Tibial artery (tissue), 4 donors: ENCODE data around the gene NCAPG2.

ENCODE experiments used
- DNase-seq, 2 donors: peaks; one replicate each; pipeline ENCODE4 v3.0.0-alpha.2; 2019
- H3K27ac ChIP-seq, 2 donors: fragments of 200-600 bp; sonication (generic) in 1 of 2; 1 replicate in 1 of 2; 2 replicates in 1 of 2; pipeline ENCODE4 v1.5.1; 2018 to 2019; ENCODE audit warnings: mild to moderate bottlenecking in 1 of 2
- H3K27me3 ChIP-seq, 2 donors: fragments of 200-600 bp; sonication (generic) in 1 of 2; one replicate each; pipeline versions ENCODE4 v1.5.1 to v1.6.0; 2016 to 2019
- H3K36me3 ChIP-seq, 3 donors: fragments of 200-600 bp; sonication (generic) in 2 of 3; one replicate each; pipeline ENCODE4 v1.5.1; 2016 to 2019; ENCODE audit warnings: mild to moderate bottlenecking in 2 of 3
- H3K4me1 ChIP-seq, 4 donors: fragments of 200-600 bp; sonication (generic) in 2 of 4; 1 replicate in 3 of 4; 2 replicates in 1 of 4; pipeline ENCODE4 v1.5.1; 2016 to 2019
- H3K4me3 ChIP-seq, 2 donors: fragments of 200-600 bp; sonication (generic) in 1 of 2; 1 replicate in 1 of 2; 2 replicates in 1 of 2; pipeline ENCODE4 v1.5.1; 2018 to 2019; ENCODE audit warnings: mild to moderate bottlenecking in 2 of 2
- H3K9me3 ChIP-seq, 3 donors: fragments of 200-600 bp; sonication (generic) in 1 of 3; one replicate each; pipeline ENCODE4 v1.5.1; 2016 to 2019
- intact Hi-C: fragments of 100-400 bp; cut with DNase I; formaldehyde crosslinking; loops from one replicate; pipeline ENCODE4 v1.15.0; 2023; ENCODE audit warnings: low total_unique reads
- TF ChIP-seq, protein P1 (sequence below), 2 experiments: fragments of 200-600 bp in 1 of 2; fragments of 450-650 bp in 1 of 2; IDR thresholded peaks; one replicate each; pipeline ENCODE4 v1.5.1; 2017 to 2019; ENCODE audit warnings: antibody characterized with exemption in 2 of 2, mild to moderate bottlenecking in 1 of 2, moderate library complexity in 1 of 2

NCAPG2 gene

DNA sequence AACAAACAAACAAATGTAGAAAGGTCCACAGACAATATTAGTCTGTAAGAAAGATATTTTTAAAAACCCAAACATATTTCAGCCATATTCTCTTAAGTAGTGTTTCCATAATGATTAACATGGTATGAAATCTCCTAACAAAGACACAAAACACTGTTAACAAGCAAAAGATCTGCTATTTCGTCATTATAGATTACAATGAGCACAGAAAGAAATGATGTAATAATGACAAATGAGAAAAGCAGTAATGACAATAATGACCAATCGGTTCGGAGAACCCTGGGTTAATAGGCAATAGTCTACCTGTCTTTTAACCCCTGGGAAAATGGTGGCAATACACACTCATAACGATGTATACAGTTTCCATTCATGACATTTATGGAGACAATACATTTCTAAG, 39.5 kb upstream of the NCAPG2 start:
- Histone ChIP-seq H3K9me3 (no peaks in the 10 kb centered on the region), H3K4me3 (no peak overlapping the region), H3K27me3 (no peaks in the 10 kb centered on the region), H3K27ac (no peak overlapping the region), H3K36me3 (peaks cover 88 to 100% (median 95%) of the 10 kb centered on the region in 3 donors), H3K4me1 (no peaks in the 10 kb centered on the region)
- intact Hi-C loops, result no loop called here
- no peak for DNase-seq
- TF ChIP-seq, protein P1, sequence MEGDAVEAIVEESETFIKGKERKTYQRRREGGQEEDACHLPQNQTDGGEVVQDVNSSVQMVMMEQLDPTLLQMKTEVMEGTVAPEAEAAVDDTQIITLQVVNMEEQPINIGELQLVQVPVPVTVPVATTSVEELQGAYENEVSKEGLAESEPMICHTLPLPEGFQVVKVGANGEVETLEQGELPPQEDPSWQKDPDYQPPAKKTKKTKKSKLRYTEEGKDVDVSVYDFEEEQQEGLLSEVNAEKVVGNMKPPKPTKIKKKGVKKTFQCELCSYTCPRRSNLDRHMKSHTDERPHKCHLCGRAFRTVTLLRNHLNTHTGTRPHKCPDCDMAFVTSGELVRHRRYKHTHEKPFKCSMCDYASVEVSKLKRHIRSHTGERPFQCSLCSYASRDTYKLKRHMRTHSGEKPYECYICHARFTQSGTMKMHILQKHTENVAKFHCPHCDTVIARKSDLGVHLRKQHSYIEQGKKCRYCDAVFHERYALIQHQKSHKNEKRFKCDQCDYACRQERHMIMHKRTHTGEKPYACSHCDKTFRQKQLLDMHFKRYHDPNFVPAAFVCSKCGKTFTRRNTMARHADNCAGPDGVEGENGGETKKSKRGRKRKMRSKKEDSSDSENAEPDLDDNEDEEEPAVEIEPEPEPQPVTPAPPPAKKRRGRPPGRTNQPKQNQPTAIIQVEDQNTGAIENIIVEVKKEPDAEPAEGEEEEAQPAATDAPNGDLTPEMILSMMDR (IDR thresholded peaks at IDR 0.05), result no peak

DNA sequence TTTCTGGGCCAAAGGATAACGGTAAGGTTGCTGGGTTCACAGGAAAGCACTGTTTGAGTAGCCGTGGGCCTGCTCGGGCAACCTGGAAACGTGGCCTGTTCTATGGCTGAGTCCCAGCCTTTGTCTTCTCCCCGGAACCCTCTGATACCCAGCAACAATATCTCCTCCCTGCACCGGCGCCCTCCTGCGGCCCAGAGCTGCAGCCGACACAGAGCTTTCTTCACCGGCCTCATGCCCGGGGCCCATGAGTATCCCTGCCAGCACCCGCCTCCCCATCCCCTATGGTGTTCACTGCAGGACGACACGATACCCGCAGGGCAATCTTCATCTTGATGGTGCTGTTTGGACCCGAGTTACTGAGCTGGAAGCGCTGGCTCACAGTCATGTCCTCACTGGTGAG, 38.6 kb upstream of the NCAPG2 start:
- Histone ChIP-seq H3K9me3 (no peaks in the 10 kb centered on the region), H3K27ac (no peak overlapping the region), H3K4me3 (no peak overlapping the region), H3K4me1 (no peaks in the 10 kb centered on the region), H3K36me3 (peaks cover 89 to 100% (median 98%) of the 10 kb centered on the region in 3 donors), H3K27me3 (no peaks in the 10 kb centered on the region)
- no peak for DNase-seq
- TF ChIP-seq, protein P1 (IDR thresholded peaks at IDR 0.05), result no peak
- intact Hi-C loops, result no loop called here

DNA sequence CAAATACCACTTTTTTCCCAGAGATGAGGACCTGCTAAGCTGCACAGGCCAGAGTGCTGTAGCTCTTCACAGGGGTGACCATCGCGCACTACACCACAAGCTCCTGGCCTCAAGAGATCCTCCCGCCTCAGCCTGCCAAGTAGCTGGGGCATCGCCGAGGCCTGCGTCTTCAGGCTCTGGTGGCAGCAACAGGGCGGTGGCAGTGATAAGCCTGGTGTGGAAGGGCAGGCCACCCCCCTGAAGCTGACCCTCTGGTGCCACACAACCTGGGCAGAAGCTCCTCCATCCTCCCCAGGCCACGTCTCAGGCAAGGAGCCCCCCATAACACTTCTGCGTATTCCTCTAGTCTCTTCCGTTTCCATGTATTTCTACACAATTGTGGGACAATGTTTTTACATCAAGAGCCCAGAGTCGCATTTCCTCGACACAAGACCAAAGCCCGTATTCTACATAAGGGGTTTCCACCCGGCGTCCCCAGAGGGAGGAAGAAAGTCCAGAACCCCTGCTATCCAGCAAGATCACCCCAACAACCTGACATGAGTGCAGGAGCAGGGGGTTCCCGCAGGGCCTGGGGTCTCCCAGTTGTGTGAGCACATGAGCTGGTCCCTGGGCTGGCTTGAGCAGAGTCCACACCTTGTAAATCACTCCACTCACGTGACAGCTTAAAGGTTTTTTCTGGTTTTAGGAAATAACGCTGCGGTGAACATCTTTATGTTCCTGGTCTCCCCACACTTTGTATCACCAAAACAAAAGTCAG, 37.6 kb upstream of the NCAPG2 start:
- peaks cover 94 to 100% (median 98%) of the 10 kb centered on the region in 3 donors for H3K36me3 ChIP-seq
- TF ChIP-seq, protein P1 (IDR thresholded peaks at IDR 0.05), result no peak
- H3K9me3 ChIP-seq, result no peaks in the 10 kb centered on the region
- H3K4me1 ChIP-seq, result no peaks in the 10 kb centered on the region
- H3K27me3 ChIP-seq, result no peaks in the 10 kb centered on the region
- H3K4me3 ChIP-seq, result no peak overlapping the region
- no peak overlapping the region for H3K27ac ChIP-seq
- intact Hi-C loops, result no loop called here
- DNase-seq, result no peak

DNA sequence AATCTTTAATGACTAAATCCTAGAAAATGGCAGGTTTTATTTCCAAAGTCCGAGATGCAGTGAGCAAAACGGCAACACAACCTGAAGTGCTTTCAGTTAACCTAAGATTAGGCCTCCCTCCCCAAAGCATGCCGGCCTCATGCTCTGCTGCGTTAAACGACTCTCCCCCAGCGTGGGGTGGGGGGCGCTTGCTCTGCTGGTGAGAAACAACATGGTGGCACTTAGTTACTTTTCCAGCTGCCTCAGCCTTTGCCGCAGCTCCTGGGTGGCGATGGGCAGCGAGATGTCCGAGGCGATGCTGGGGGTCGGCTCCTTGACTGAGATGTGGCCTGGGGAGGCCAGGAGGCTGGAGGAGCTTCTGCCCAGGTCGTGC, 36.7 kb upstream of the NCAPG2 start:
- no peak for DNase-seq
- Histone ChIP-seq H3K4me3 (no peak overlapping the region), H3K27ac (peak overlapping the region in 1 of 2 donors; percentile 3), H3K36me3 (peaks cover 94 to 100% (median 96%) of the 10 kb centered on the region in 3 donors), H3K4me1 (no peaks in the 10 kb centered on the region), H3K27me3 (no peaks in the 10 kb centered on the region), H3K9me3 (no peaks in the 10 kb centered on the region)
- TF ChIP-seq, protein P1 (IDR thresholded peaks at IDR 0.05), result no peak
- intact Hi-C loops, result no loop called here

DNA sequence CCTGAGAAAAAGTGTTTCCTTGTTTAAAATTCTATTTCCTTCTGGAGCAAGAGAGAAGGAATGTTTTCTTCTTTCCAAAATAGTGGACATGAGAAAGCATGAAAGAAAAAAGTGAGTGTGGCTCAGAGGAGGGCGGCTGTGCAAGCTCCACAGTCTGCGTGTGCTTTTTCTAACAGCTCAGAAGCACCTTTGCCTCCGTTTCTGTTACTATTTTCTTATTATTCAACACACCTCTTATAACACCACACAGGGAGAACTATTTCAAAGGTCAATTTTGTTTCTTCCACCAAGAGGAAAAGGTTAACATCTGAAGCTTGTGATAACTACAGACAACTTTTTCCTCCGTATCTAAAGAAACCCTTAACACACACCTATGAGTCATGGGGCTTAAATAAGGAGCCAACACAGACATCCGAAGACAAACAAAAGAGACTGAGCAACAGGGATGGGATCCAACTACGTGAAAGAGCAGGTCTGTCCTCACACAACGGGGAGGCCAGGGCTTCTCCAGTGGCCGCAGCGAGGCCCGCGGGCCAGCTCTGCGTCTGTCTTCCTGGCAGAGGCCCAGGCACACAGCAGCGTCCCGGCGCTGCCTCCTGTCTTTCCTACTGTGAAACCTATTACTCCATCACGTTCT, 36.2 kb upstream of the NCAPG2 start:
- no peaks in the 10 kb centered on the region for H3K4me1 ChIP-seq
- peaks cover 96 to 100% (median 97%) of the 10 kb centered on the region in 3 donors for H3K36me3 ChIP-seq
- no peak overlapping the region for H3K4me3 ChIP-seq
- H3K9me3 ChIP-seq, result no peaks in the 10 kb centered on the region
- H3K27ac ChIP-seq, result peak overlapping the region in 1 of 2 donors; percentile 3
- intact Hi-C loops, result no loop called here
- DNase-seq, result no peak
- no peaks in the 10 kb centered on the region for H3K27me3 ChIP-seq
- TF ChIP-seq, protein P1 (IDR thresholded peaks at IDR 0.05), result no peak
